Neural progenitor cell (in vitro differentiated cells): ENCODE results near the gene OR2T34. TPM values are rescaled to one million over a fixed set of nuclear protein-coding genes. Genes with fewer than 3 reads are reported as not detected.

Experiments
- DNase-seq: peaks from one replicate; pipeline ENCODE4 v3.0.0-alpha.2; 2016; ENCODE audit warnings: low spot score
- H2AFZ ChIP-seq: fragments of 200-600 bp; sonication (generic); replicated peaks from 2 replicates; pipeline ENCODE4 v1.6.1; 2016; ENCODE audit warnings: antibody characterized with exemption
- H3F3A ChIP-seq: fragments of 200-600 bp; sonication (generic); 2 replicates; pipeline ENCODE4 v1.6.1; 2016; ENCODE audit warnings: antibody characterized with exemption, low read depth
- H3K27ac ChIP-seq: fragments of 200-600 bp; sonication (generic); 2 replicates; pipeline ENCODE4 v1.5.1; 2016; ENCODE audit warnings: mild to moderate bottlenecking
- H3K27me3 ChIP-seq: fragments of 200-600 bp; sonication (generic); 2 replicates; pipeline ENCODE4 v1.6.1; 2016; ENCODE audit warnings: mild to moderate bottlenecking, moderate library complexity
- H3K36me3 ChIP-seq: fragments of 200-600 bp; sonication (generic); 2 replicates; pipeline ENCODE4 v1.5.1; 2016
- H3K4me1 ChIP-seq: fragments of 200-600 bp; sonication (generic); 2 replicates; pipeline ENCODE4 v1.6.1; 2016; ENCODE audit warnings: mixed run types
- H3K4me2 ChIP-seq: fragments of 200-600 bp; sonication (generic); 2 replicates; pipeline ENCODE4 v1.6.1; 2016
- H3K4me3 ChIP-seq: fragments of 200-600 bp; sonication (generic); 2 replicates; pipeline ENCODE4 v1.5.1; 2016
- H3K79me2 ChIP-seq: fragments of 200-600 bp; sonication (generic); 2 replicates; pipeline ENCODE4 v1.6.1; 2016; ENCODE audit warnings: low read depth
- H3K9ac ChIP-seq: fragments of 200-600 bp; sonication (generic); 2 replicates; pipeline ENCODE4 v1.6.1; 2016
- H3K9me3 ChIP-seq: fragments of 200-600 bp; sonication (generic); 2 replicates; pipeline ENCODE4 v1.5.1; 2016; ENCODE audit warnings: low read depth
- H4K20me1 ChIP-seq: fragments of 200-600 bp; sonication (generic); 2 replicates; pipeline ENCODE4 v1.6.1; 2016; ENCODE audit warnings: low read depth
- H3K27ac Mint-ChIP-seq: 3 replicates; pipeline ENCODE4 v1.8.0; 2021; ENCODE audit warnings: mixed read lengths
- H3K27me3 Mint-ChIP-seq: 2 replicates; pipeline ENCODE4 v1.8.0; 2022; ENCODE audit warnings: low read depth, mild to moderate bottlenecking, inconsistent platforms, moderate library complexity, mixed read lengths; ENCODE audit not compliant: insufficient read depth
- H3K36me3 Mint-ChIP-seq: 3 replicates; pipeline ENCODE4 v1.8.0; 2021; ENCODE audit warnings: mixed read lengths
- H3K4me1 Mint-ChIP-seq: 3 replicates; pipeline ENCODE4 v1.8.0; 2021; ENCODE audit warnings: mixed read lengths
- H3K4me3 Mint-ChIP-seq: 3 replicates; pipeline ENCODE4 v1.8.0; 2021; ENCODE audit warnings: mild to moderate bottlenecking, moderate library complexity, mixed read lengths
- H3K9me3 Mint-ChIP-seq: 3 replicates; pipeline ENCODE4 v1.8.0; 2020; ENCODE audit warnings: mixed read lengths
- EZH2 ChIP-seq: fragments of 200-600 bp; sonication (generic); IDR thresholded peaks from 2 replicates; pipeline ENCODE4 v1.6.1; 2017; ENCODE audit warnings: antibody characterized with exemption, mild to moderate bottlenecking, moderate library complexity
- EZH2phosphoT487 ChIP-seq: fragments of 200-600 bp; sonication (generic); IDR thresholded peaks from 2 replicates; pipeline ENCODE4 v1.6.1; 2017; ENCODE audit warnings: antibody characterized with exemption
- total RNA-seq: library from RNA; depleted of rRNA; stranded (reverse); fragments of >200 nt; gene quantifications from 2 replicates; pipeline ENCODE4 v1.2.3, GENCODE V29; 2015; ENCODE audit warnings: low replicate concordance
- TF ChIP-seq, protein P1 (sequence below): fragments of 200-600 bp; sonication (generic); IDR thresholded peaks from 2 replicates; pipeline ENCODE4 v1.5.1; 2017; ENCODE audit warnings: antibody characterized with exemption, mild to moderate bottlenecking

OR2T34 gene
- total RNA-seq, 1 donor from 2014 or later = not detected

DNA sequence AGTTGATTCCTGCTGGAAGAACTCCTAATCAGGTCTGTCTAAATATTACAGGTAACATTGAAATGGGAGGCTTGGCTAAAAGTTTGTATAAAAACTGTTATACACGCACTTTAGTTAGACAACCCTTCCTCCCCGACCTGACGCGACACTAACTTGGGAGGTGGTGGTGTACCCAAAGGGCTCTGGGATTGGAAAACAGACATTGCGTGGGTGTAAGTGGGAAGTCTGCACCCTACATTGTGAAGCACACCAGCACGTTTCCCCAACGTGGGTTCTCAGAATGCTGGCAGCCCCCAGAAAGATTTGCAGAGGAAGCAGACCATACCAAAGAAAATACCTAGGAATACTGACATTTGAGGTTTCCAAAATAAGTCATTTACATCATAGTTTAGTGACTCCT, 43.6 kb upstream of the OR2T34 start:
- Mint-ChIP-seq H3K4me3 (no peak overlapping the region), H3K36me3 (no peaks in the 10 kb centered on the region), H3K27me3 (no peaks in the 10 kb centered on the region), H3K27ac (no peak overlapping the region), H3K9me3 (peaks cover 17% of the 10 kb centered on the region), H3K4me1 (no peaks in the 10 kb centered on the region)
- Histone ChIP-seq H3K4me1 (no peaks in the 10 kb centered on the region), H3K27me3 (no peaks in the 10 kb centered on the region), H3K4me3 (no peak overlapping the region), H3K27ac (no peak overlapping the region), H3K9me3 (peaks cover 4% of the 10 kb centered on the region), H3K79me2 (no peaks in the 10 kb centered on the region), H3K36me3 (no peaks in the 10 kb centered on the region), H3K9ac (no peak overlapping the region), H3F3A (no peaks in the 10 kb centered on the region), H3K4me2 (no peak overlapping the region), H4K20me1 (no peaks in the 10 kb centered on the region), H2AFZ (no peak overlapping the region)
- DNase-seq = no peak
- TF ChIP-seq EZH2 (no peak), EZH2phosphoT487 (no peak)
- TF ChIP-seq, protein P1, sequence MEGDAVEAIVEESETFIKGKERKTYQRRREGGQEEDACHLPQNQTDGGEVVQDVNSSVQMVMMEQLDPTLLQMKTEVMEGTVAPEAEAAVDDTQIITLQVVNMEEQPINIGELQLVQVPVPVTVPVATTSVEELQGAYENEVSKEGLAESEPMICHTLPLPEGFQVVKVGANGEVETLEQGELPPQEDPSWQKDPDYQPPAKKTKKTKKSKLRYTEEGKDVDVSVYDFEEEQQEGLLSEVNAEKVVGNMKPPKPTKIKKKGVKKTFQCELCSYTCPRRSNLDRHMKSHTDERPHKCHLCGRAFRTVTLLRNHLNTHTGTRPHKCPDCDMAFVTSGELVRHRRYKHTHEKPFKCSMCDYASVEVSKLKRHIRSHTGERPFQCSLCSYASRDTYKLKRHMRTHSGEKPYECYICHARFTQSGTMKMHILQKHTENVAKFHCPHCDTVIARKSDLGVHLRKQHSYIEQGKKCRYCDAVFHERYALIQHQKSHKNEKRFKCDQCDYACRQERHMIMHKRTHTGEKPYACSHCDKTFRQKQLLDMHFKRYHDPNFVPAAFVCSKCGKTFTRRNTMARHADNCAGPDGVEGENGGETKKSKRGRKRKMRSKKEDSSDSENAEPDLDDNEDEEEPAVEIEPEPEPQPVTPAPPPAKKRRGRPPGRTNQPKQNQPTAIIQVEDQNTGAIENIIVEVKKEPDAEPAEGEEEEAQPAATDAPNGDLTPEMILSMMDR = no peak

GRCh38 chr1:248613742-248614141, 39.2 kb upstream of the OR2T34 start:
- Histone ChIP-seq H3K4me2 (no peak overlapping the region), H3K4me3 (no peak overlapping the region), H3K4me1 (no peaks in the 10 kb centered on the region), H3K9me3 (peaks cover 23% of the 10 kb centered on the region), H3K36me3 (no peaks in the 10 kb centered on the region), H2AFZ (no peak overlapping the region), H3K9ac (no peak overlapping the region), H3K27me3 (no peaks in the 10 kb centered on the region), H3K79me2 (no peaks in the 10 kb centered on the region), H4K20me1 (no peaks in the 10 kb centered on the region), H3F3A (no peaks in the 10 kb centered on the region), H3K27ac (no peak overlapping the region)
- H3K9me3 Mint-ChIP-seq = peaks cover 26% of the 10 kb centered on the region
- no peak overlapping the region for H3K27ac Mint-ChIP-seq
- DNase-seq = no peak
- H3K27me3 Mint-ChIP-seq = no peaks in the 10 kb centered on the region
- H3K4me3 Mint-ChIP-seq = no peak overlapping the region
- H3K36me3 Mint-ChIP-seq = no peaks in the 10 kb centered on the region
- TF ChIP-seq EZH2phosphoT487 (no peak), EZH2 (no peak)
- TF ChIP-seq, protein P1 = no peak
- no peaks in the 10 kb centered on the region for H3K4me1 Mint-ChIP-seq

DNA sequence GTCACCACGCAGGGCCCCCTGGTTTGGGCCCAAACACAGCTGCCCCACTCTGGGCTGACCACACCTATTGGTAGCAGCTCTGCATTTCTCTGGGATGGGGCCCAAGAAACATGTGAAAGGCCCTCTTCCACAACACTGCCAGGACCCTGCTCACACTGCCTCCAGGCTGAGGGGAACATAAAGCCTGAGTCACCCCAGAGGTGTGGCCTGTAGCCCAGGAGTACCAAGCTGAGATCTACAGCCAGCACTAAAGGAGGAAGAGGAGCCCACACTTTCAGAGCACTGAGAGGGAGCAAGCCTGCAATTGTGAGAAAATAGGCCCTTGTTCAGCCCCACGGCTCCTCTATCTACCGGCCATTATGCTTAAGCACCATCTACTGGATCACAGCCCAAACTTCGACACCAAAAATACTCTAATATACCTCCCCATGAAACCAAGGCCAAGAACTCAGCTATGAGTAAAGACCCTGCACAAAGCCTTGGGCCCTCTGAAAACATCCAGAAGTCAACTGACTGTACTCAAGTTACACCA, 37.4 kb upstream of the OR2T34 start:
- no peak for TF ChIP-seq EZH2phosphoT487
- no peak for TF ChIP-seq EZH2
- TF ChIP-seq, protein P1 = no peak
- Mint-ChIP-seq H3K9me3 (peaks cover 26% of the 10 kb centered on the region), H3K27me3 (no peaks in the 10 kb centered on the region), H3K4me3 (no peak overlapping the region), H3K4me1 (no peaks in the 10 kb centered on the region), H3K36me3 (no peaks in the 10 kb centered on the region), H3K27ac (no peak overlapping the region)
- H3K79me2 ChIP-seq = no peaks in the 10 kb centered on the region
- no peaks in the 10 kb centered on the region for H3K4me1 ChIP-seq
- peaks cover 37% of the 10 kb centered on the region for H3K9me3 ChIP-seq
- H3K4me2 ChIP-seq = no peak overlapping the region
- H3K36me3 ChIP-seq = no peaks in the 10 kb centered on the region
- H3K9ac ChIP-seq = no peak overlapping the region
- H2AFZ ChIP-seq = no peak overlapping the region
- DNase-seq = no peak
- H3K4me3 ChIP-seq = no peak overlapping the region
- H4K20me1 ChIP-seq = no peaks in the 10 kb centered on the region
- no peaks in the 10 kb centered on the region for H3F3A ChIP-seq
- no peaks in the 10 kb centered on the region for H3K27me3 ChIP-seq
- H3K27ac ChIP-seq = no peak overlapping the region
